CD4-positive, alpha-beta T cell treated with Interleukin-6 at 100 ng/mL for 8 hours (primary cell): Measurements from ENCODE around the gene FOXA2.
"Not testable (repeated sequence)": the region's sequence is repeated elsewhere in the genome, so short reads cannot be mapped to it uniquely, and the experiment has no call there.

Experiments used
- DNase-seq: peaks from one replicate; pipeline ENCODE4 v3.0.0-alpha.2; 2020; ENCODE audit warnings: mixed read lengths, low spot score

FOXA2 gene

GRCh38 chr20:22584522-22584921, at the start of gene FOXA2:
FOXA2 (minus strand) TSS chr20:22584572; CDS start chr20:22584278, 294 bp downstream.
- DNase-seq, result no peak

- no peak for DNase-seq
Measured at GRCh38 chr20:22630701-22631100, 46.3 kb upstream of the FOXA2 start.

GRCh38 chr20:22629927-22630326, 45.6 kb upstream of the FOXA2 start:
- no peak for DNase-seq

- no peak for DNase-seq
Measured at GRCh38 chr20:22629447-22629846, 45.1 kb upstream of the FOXA2 start.

- DNase-seq, result no peak
Measured at GRCh38 chr20:22626496-22626895, 42.1 kb upstream of the FOXA2 start.

- DNase-seq, result no peak
Measured at GRCh38 chr20:22623211-22623610, 38.8 kb upstream of the FOXA2 start.

GRCh38 chr20:22620342-22620741, 36.0 kb upstream of the FOXA2 start:
- no peak for DNase-seq

GRCh38 chr20:22619806-22620205, 35.4 kb upstream of the FOXA2 start:
- DNase-seq, result no peak

GRCh38 chr20:22619272-22619671, 34.9 kb upstream of the FOXA2 start:
- no peak for DNase-seq

- no peak for DNase-seq
Measured at GRCh38 chr20:22617160-22617559, 32.8 kb upstream of the FOXA2 start.

GRCh38 chr20:22616551-22616950, 32.2 kb upstream of the FOXA2 start:
- DNase-seq, result no peak

- DNase-seq, result no peak
Measured at GRCh38 chr20:22615425-22615824, 31.1 kb upstream of the FOXA2 start.

- no peak for DNase-seq
Measured at GRCh38 chr20:22611636-22612035, 27.3 kb upstream of the FOXA2 start.

GRCh38 chr20:22607695-22608094, 23.3 kb upstream of the FOXA2 start:
- DNase-seq, result no peak

- DNase-seq, result no peak
Measured at GRCh38 chr20:22604815-22605214, 20.4 kb upstream of the FOXA2 start.

GRCh38 chr20:22601361-22602141, 17.2 kb upstream of the FOXA2 start:
- no peak for DNase-seq

GRCh38 chr20:22599258-22599657, 14.9 kb upstream of the FOXA2 start:
- not testable (repeated sequence) for DNase-seq

GRCh38 chr20:22597303-22597702, 12.9 kb upstream of the FOXA2 start:
- no peak for DNase-seq

GRCh38 chr20:22590662-22591061, 6.3 kb upstream of the FOXA2 start:
- DNase-seq, result no peak

- no peak for DNase-seq
Measured at GRCh38 chr20:22586645-22587310, 2.4 kb upstream of the FOXA2 start.

- DNase-seq, result no peak
Measured at GRCh38 chr20:22585786-22586493, 1.6 kb upstream of the FOXA2 start.

- DNase-seq, result no peak
Measured at GRCh38 chr20:22584922-22585785, 782 bp upstream of the FOXA2 start.
